ENCODE results near the gene KCND3.
A peak's percentile ranks its signal among the peaks of the same experiment; 100 is the strongest.
"Not testable (repeated sequence)": the region's sequence is repeated elsewhere in the genome, so short reads cannot be mapped to it uniquely, and the experiment has no call there.

KCND3 gene

DNA sequence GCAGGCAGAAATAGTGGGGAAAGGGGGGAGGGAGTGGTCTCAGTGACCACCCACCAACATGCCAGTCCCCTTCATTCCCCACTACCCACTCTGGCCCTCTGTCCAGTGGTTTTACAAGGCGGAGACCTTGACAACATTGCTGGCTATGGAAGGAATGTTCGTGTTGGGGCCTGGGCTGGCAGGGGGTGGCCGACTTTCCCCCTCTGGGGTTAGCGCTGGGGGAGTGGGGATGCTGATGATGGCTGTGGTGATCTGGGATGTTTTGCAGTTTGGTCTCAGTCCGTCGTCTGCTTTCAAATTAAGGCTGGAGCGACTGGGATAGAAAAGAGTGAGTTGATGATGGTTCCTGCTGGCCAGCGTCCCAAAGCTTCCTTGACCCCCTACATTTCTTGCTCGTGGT lies 213.5 kb downstream of the KCND3 start:
- DNase-seq (ENCODE audit: low spot score) = no peak

DNA sequence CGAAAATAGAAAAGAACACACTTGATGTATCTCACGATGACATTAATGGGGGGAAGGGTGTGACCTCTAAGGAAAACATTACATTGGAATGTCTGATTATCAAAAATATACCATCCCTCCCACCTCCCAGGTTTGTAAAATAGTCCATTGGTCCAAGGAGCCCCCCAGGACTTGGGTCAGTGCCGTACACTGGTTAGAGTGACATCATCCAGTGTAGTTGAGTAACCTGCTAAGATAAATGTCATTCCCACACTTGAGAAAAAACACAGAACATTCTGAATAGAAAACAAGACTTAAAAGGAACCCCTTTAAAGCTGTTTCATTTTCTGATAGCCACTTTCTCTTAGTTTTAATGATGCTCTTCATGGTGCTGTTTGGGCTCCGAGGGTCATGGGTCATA lies 218.6 kb downstream of the KCND3 start:
- no peak for DNase-seq (ENCODE audit: low spot score)

DNA sequence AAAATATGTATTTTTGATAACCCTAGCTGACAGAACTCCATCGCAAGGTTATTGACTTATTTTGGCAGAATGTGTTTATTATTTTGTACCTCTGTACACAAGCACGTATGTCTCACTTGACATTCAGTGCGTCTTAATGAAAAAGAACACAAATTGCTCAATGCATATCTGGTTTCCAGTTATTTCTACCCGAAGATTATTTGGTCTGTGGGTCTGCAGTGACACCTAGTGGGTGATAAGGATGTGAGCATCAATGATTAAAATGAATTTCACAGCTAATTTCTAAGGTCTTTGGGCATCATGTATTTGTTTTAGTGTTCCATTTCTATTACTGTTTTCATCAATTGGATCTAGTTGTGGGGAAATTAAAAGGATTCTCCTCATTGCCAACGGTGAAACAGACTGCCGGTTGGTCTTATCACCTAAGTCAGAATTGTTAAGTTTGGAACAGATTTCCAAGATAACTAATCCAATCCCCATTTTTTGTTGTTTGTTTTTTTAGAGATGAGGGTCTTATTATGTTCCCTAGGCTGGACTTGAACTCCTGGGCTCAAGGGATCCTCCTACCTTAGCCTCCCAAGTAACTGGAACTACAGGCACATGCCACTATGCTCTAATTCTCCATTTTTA lies 219.8 kb downstream of the KCND3 start:
- DNase-seq (ENCODE audit: low spot score) = peak; percentile 82

DNA sequence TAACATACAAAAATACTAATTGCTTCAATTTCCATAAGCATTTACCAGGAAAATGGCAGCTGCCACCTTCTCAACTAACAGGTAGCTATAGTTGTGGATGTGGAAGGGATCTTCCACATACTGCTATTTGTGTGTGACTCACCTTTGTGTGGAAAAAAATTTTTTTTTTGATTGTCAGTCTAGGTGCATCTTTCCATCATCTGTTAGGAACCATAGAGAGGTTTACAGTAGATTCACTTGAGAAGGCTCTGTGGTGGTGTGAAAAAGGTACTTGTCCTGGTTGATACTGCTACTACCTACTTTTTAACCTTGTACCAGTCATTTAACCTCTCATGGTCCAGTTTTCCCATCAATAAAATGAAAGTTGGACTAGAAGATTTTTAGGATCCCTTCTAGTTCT lies 220.8 kb downstream of the KCND3 start:
- no peak for DNase-seq (ENCODE audit: low spot score)

DNA sequence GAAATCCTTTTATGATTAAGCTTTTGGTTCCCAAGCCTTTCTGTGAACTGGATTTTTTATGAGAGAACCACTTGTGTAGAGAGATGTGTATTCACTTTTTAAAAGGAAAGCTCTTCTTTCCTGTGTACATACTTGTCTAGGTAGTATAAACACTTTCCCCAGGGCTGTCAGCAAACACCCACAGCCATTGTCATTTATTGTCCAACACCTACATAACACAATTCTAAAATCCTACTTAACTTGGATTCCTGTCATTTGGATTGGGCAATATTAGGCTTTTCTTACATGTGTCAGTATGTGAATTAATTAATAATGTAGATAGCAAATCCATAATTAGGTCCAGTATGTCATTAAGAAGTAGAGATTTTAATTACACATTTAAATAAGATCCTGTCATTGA lies 221.4 kb downstream of the KCND3 start:
- no peak for DNase-seq (ENCODE audit: low spot score)

DNA sequence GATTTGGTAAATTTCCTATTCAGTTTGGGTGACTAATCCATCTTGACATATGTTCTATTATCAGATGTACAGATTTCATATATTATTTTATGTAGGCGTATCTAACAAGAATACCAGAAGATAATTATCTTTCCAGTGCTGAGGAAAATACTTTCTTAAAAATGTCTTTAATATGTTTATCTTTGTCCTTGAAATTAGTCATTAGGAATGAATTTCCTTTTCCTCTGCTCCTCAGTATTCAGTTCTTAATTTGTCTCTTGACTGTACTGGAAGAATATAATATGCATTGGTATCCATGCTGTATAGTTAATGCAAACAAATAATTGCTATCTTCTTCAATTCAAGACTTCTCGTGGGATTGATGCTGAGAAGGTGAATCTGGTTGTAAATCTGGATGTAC lies 227.1 kb downstream of the KCND3 start:
- no peak for DNase-seq (ENCODE audit: low spot score)

DNA sequence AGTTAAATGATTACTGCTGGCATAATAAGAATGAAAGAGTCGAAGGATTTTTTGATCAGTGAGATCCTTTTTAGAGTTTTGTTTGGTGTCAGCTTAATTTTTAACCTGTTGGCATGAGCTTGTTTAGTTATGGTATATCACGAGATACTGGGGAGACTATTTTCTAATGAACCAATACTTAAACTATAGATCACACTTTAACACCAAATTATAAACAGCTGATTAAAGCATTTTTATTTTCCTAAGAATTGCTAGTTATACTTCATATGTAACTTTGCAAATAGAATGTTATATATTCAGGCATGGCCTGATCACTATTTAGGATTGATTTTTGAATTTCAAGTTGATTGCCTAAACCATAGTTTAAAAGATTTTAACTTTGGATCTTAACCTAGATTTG lies 227.8 kb downstream of the KCND3 start:
- DNase-seq (ENCODE audit: low spot score) = no peak

DNA sequence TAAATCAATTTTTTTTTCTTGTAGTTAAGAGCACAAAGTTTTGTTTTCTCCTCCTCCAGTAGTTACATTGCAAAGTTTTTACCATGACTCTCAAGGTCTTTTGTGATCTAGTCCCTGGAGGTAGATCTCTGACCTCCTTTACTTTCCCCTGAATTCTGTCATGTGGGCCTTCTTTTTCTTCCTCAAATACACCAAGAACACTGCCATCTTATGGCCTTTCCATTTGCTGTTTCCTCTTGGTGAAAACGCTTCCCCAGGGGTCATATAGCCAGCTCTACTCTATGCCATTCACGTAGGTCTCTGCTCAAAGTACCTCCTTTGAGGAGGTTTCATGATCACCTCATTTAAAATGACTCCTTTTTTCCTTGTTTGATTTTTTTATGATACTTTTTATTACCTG lies 231.1 kb downstream of the KCND3 start:
- no peak for DNase-seq (ENCODE audit: low spot score)

DNA sequence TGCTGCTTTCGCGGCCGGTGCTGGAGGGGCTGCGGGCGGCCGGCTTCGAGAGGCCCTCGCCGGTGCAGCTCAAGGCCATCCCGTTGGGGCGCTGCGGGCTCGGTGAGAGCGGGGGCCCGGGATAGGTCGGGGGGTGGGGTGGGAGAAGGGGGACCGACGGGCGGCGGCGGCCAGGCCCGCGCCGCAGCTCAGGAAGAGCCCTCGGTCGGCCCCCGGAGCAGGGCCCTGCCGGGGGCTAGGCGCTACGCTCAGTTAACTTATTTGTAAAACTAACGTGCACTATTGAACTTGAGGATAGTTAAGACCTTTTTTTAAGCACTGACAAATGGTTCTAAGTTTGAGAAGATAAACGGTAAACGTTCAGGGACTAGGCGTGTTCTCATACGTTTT lies 233.3 kb downstream of the KCND3 start:
- peak; percentile 23 for DNase-seq (ENCODE audit: low spot score)

DNA sequence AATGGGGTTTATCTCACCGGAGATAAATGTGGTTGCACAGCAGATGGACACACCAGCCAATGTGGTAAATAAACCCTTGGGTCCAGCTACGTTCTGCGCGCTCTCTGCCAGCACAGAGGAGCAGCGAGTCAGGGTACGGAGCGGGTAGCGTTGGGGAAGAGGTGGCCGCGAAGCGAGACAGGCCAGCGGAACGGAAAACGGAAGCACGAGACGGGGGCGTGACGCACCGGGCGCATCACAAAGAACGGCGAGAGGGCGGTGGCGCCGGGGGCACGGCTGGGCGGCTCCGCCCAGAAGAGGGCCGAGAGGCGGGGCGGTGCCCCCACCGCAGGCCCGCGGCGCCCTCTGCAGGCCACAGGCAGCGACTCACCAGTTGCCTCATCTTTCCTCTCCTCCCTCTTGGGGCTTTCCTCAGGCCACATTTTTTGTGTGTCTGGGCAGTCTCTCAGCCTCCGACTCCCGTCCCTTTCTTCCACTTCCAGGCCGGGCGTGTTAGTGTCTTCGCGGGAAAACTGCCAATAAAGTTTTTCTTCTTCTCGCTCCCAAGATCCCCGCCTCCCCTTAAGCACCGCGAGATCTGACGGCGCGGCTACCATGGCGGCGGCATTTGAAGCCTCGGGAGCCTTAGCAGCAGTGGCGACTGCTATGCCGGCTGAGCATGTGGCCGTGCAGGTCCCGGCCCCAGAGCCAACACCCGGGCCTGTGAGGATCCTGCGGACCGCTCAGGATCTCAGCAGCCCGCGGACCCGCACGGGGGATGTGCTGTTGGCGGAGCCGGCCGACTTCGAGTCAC lies 233.9 kb downstream of the KCND3 start, which contains the start of gene DDX20:
Gene DDX20 (plus strand): TSS at position 571 of the 793 bp plus-strand sequence. CDS start 24 bp downstream, at position 595.
- peak; percentile 94 for DNase-seq (ENCODE audit: low spot score)

DNA sequence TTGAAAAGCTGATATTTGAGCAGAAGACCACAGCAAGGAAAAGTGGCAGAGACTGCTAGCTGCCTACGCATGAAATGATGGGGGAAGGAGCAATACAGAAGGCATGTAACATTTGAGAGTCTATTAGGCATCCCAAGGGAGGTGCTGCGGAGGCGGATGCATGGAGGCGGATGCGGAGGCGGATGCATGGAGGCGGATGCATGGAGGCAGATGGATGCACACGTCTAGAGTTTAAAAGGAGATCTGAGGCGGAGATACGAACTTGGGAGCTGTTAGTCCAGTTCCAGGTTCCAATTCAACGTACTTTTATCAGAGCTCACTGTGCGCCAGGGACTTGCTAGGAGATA lies 234.5 kb downstream of the KCND3 start:
- no peak for DNase-seq (ENCODE audit: low spot score)

DNA sequence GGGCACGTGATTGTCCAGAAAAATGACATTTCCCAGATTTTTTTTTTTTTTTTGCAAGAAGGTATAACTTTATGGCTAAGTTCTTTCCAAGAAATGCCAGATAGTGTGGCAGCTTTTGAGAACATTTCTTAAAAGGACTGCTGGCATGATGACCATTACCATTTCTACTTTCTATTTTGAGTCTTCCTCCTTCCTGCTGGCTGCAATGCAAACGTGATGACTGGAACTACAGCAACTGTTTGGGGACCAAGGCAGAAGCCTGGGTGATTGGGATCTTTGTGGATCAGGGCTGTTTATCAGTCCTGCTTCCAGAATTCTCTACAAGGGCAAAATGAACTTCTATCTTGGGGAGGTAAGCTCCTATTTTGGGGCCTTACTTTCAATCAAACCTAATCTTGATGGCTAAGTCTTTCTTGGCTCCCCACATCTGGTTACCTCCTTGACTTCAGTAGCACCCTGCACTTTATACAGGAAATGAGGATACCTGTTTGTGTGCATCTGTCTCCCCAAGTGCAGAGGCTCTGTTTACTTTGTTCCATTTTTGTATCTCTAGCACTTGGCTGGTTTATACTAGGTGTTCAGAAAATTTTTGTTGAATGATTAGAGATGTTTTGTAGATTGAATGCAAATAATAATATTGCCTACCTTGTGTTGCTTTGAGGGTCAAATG lies 237.4 kb downstream of the KCND3 start:
- DNase-seq (ENCODE audit: low spot score) = no peak

DNA sequence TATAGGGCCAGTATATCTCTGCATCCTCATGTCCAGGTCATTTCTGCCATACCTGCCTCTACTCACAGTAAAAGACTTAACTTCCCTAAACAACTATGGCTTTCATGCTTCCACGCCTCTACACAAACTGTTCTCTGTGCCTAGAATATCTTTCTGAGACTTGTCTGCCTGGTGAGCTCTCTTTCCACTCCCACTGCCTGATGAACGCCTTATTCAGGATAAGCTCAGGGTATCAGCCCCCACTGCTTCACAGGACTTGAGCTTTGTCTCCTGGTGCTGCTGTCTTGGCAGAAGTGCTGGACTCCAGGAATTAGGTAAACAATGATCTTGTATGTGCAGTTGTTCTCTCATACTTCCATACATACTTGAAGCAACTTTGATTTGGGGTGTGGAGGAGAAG lies 238.6 kb downstream of the KCND3 start:
- DNase-seq (ENCODE audit: low spot score) = no peak

DNA sequence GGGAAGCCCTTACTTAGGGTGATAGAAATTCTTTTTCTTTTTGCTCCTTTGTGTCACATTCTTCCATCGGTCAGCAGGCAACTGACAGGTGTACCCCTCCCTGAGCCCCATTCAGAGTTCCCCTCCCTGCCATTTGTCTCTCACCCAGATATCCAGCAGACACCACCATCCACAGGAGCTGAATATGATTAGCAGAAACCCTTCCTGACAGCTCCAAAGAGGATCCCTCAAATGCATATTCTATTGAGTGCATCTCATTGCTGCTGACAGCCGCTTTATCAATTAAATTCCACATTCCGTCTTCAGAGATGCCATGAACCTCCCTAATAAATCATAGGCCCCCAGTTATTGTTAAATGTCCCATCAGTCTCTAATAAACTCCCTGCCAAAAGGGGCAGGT lies 239.8 kb downstream of the KCND3 start:
- no peak for DNase-seq (ENCODE audit: low spot score)

DNA sequence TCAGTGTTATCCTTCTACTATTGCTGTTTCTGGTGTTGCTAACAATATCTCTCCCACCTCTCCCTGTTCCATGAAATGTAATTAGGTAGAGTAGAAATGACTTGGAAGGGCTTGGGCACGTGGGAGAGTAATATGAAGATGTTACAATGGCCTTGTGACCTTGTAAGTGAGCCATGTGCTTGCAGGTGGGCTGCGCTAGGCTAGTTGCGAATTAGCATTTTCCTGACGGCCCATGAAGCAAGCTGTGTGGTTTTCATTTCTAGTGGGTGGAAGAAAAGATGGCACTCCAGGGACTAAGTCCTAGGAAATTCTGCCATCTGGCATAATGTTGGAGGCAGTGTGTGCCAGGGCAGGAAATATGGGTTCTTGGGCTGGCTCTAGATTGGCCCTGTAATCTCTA lies 241.5 kb downstream of the KCND3 start:
- no peak for DNase-seq (ENCODE audit: low spot score)

DNA sequence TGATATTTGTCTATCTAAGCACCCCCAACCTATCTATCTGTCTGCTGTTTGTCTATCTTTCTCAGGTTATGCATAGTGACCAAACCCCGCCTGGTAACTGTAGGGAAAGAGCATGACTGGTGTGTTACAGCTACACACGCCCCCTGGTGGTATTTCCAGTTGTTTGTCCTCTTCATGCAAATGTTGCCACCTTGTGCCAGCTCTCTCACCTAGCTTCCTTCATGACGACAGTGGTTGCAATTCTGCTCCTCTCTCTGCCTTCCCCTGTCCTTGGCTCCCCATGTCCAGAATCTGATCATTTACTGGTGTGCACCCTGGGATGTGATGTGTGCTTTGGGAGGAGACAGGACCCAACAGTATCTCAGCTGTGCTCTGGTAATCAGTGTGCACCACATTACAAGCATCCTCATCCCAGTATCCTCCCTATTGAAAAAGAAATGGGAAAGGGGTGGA lies 242.2 kb downstream of the KCND3 start:
- DNase-seq (ENCODE audit: low spot score) = peak; percentile 88

DNA sequence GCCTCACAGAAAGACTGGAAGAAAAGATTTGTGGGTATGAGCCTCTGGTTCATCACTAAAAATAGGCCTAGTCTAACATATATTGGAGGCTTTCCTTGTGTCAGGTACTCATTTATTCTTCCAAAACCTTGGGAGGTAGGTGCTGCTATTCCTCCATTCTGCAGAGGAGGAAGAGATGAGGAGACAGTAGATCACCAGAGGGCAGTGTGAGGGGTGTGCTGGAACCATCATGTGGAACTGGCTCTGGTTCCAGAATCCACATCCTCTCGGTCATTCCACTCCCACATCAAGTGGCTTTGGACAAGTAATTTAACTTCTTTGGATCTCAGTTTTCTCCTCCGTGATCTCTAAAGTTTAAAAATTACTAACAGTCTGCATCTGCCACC lies 242.9 kb downstream of the KCND3 start:
- no peak for DNase-seq (ENCODE audit: low spot score)

DNA sequence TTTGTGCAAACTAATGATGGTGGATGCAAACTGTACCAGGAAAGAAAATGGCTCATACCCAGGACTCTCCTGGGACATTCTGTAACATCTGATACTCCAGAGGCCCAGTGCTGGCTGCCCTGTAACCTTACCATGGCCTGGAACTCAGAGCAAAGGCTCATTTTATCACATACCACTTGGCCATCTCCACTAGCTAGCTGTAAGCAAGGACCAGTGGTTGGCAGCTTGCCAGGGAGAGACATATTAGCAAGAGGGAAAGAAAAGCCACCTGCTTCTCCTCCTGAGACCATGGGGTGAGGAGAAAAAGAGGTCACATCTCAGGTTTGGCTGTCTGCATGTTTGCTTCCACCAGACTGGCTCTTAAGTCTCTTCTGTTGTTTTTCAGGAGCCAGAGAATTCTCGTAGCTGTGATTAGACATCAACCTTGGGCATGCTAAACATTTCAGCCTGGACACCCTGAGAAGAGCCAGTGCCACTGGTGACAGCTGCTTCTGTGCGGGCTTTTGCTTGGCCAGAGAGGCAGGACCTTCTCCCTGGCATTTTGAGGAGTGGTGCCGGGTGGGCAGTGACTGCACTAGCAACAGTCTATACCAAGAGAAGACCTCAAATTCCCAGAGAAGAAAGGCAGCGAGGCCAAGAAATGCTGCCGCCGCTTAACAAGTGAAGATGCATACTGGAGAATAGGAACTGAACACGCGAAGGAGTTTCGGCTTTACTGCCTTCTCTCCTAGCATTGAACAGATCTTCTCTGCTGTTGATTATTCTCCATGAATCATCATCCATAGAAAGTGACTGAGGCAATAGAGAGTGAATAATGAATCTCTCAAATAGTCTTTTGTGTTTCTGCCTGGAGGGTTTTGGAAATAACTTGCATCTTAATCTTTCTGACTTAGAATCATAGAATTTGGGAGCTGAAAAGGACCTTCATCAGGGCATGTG lies 243.5 kb downstream of the KCND3 start:
- DNase-seq (ENCODE audit: low spot score) = peak; percentile 30

DNA sequence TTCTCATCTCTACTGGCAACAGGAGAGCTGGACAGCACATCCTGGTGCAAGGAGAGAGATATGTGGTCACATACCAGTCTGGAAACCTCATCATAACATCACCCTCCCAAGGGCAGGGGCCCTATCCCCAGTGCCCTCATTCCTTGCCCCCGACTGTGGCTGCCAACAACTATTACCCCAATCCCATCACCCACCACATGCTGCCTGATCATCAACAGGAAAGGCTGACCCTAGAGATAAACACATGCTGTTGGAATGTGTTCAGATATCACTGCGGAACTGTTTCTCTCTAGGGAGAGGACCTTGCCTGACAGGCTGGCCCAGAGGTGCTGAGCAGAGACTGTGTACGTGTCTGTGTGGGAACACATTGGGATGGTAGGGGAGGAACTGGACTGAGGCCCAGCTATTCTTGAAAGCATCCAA lies 245.8 kb downstream of the KCND3 start:
- no peak for DNase-seq (ENCODE audit: low spot score)

DNA sequence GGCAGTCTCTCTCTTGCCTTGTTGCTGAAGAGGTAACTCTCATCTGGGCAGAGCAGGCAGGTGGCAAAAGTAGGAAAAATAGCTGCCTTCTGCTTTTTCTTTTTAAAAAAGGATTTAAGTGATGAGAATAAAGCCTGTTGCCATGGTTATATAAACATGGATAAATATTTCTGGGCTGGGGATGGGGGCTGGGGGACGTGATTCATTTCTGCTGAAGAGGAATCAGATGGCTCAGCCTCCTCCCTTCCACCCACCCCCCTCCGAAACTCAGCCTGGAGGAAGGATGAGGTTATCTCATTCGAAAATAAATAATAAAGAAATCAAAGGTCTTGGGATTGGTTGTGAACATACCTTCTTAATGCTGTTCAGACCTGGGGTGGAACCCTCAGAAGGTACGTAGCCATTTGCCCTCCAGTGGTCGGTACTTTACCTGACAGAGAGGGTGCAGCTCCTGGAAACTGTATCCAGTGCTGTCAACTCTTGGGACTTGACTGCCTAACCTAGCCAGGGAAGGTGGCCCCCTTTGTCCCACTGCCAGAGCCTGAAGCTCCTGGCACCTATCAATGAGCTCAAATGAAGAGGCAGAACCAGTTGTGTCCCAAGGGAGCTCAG lies 246.4 kb downstream of the KCND3 start:
- no peak for DNase-seq (ENCODE audit: low spot score)

DNA sequence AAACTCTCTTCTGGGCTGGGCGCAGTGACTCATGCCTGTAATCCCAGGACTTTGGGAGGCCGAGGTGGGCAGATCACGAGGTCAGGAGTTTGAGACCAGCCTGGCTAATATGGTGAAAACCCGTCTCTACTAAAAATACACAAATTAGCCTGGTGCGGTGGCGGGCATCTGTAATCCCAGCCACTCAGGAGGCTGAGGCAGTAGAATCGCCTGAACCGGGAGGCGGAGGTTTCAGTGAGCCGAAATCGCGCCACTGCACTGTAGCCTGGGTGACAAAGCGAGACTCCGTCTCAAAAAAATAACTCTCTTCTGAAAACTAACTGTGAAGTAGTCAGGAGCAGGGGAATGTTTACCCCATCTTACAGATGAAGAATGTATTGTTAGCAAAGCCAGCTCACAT lies 247.2 kb downstream of the KCND3 start:
- not testable (repeated sequence) for DNase-seq (ENCODE audit: low spot score)

Data from hematopoietic multipotent progenitor cell treated with erythropoietin and hydrocortisone succinate and interleukin-3 and kit ligand, for 17 days (in vitro differentiated cells).